ENCODE data around the gene PODN. TPM values are rescaled to one million over a fixed set of nuclear protein-coding genes. Genes with fewer than 3 reads are reported as not detected.

Gene PODN
- total and polyA plus RNA-seq, 12 donors, result 0.78 to 45.4 (median 16.0) TPM

GRCh38 chr1:53083636-53084588, 21.9 kb downstream of the PODN start:
- Histone ChIP-seq H3K9me3 (replicated peaks in 1 of 3) (no peaks in the 10 kb centered on the region), H3K27me3 (no peaks in the 10 kb centered on the region), H3K27ac (no peak overlapping the region), H3K36me3 (replicated peaks in 1 of 2) (no peaks in the 10 kb centered on the region), H3K4me1 (replicated peaks in 1 of 2) (no peaks in the 10 kb centered on the region), H3K4me3 (no peak overlapping the region)
- TF ChIP-seq CTCF (IDR thresholded peaks at IDR 0.05), result no peak
- TF ChIP-seq POLR2A (IDR thresholded peaks at IDR 0.05), result no peak
- intact Hi-C loops (cut with DNase I), result no loop called here
- WGBS, 4 donors, result 78 to 85% (median 79%) methylated on average over 15 to 17 of the region's 17 CpGs
- no peak for DNase-seq

- intact Hi-C loops (cut with DNase I), result no loop called here
- DNase-seq, result no peak
- 90 to 95% (median 92%) methylated on average over 5 to 8 of the region's 8 CpGs for WGBS, 4 donors
- H3K9me3 ChIP-seq (replicated peaks in 1 of 3), result no peaks in the 10 kb centered on the region
- TF ChIP-seq POLR2A (IDR thresholded peaks at IDR 0.05) (no peak), CTCF (IDR thresholded peaks at IDR 0.05) (no peak)
- H3K27me3 ChIP-seq, result no peaks in the 10 kb centered on the region
- no peaks in the 10 kb centered on the region for H3K4me1 ChIP-seq (replicated peaks in 1 of 2)
- no peaks in the 10 kb centered on the region for H3K36me3 ChIP-seq (replicated peaks in 1 of 2)
- no peak overlapping the region for H3K4me3 ChIP-seq
- no peak overlapping the region for H3K27ac ChIP-seq
Measured at GRCh38 chr1:53084589-53084971, 22.6 kb downstream of the PODN start.

GRCh38 chr1:53085405-53085804, 23.4 kb downstream of the PODN start:
- 83 to 92% (median 90%) methylated on average over 4 to 8 of the region's 8 CpGs for WGBS, 4 donors

More at GRCh38 chr1:53085405-53085804, 23.4 kb downstream of the PODN start:
- Histone ChIP-seq H3K4me3 (no peak overlapping the region), H3K27me3 (no peaks in the 10 kb centered on the region), H3K36me3 (replicated peaks in 1 of 2) (no peaks in the 10 kb centered on the region), H3K9me3 (replicated peaks in 1 of 3) (no peaks in the 10 kb centered on the region), H3K27ac (no peak overlapping the region), H3K4me1 (replicated peaks in 1 of 2) (no peaks in the 10 kb centered on the region)
- intact Hi-C loops (cut with DNase I), result no loop called here
- TF ChIP-seq POLR2A (IDR thresholded peaks at IDR 0.05) (no peak), CTCF (IDR thresholded peaks at IDR 0.05) (no peak)
- DNase-seq, result no peak
